Activated naive CD4-positive, alpha-beta T cell treated with anti-CD3 and anti-CD28 coated beads, Interleukin-2, amount 50 U/mL, for 16 hours (primary cell): ENCODE results near the gene ANKRD11.
"Not testable (repeated sequence)": the region's sequence is repeated elsewhere in the genome, so short reads cannot be mapped to it uniquely, and the experiment has no call there.

Experiments used
- DNase-seq: peaks from one replicate; pipeline ENCODE4 v3.0.0-alpha.2; 2020

ANKRD11 gene

DNA sequence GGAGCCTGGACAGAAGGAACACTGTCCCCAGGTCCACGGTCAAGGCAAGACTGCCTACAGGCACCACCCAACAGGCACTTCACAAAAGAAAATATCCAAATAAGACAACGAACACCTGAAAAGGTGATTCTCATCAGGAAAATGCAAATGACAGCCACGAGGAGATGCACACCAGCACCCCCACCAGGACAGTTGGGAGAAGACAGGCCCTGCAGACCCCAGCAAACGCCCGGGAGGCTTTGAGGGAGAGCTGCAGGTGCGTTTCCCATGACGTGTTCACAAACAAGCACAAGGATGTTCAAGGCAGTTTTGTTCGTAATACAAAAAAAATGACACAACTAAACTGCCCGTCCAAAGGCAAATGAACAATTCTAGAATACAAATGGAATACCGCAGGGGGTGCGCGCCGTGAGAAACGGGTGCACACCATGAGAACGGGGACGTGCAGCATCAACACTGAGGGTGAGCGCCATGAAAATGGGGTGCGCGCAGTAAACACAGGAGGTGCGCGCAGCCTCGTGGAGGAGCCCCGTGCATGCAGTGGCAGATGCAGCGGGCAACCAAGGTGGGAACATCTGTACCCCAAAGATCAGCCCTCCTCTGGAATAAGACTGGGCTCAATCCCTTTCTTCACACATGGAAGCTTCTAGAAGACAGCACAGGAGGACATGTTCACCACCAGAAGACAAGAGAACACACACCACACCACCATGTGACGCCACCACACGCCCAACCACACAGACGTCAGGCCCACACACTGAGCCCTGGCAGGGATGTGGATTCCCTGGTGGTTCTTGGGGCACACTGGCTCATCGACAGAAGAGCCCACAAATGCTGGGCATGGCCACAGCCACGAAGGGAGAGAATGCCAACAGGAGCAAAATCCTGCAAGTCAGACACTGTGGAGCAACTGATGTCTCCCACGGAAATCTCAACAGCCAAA lies 181.7 kb downstream of the ANKRD11 start:
- peak; percentile 44 for DNase-seq

DNA sequence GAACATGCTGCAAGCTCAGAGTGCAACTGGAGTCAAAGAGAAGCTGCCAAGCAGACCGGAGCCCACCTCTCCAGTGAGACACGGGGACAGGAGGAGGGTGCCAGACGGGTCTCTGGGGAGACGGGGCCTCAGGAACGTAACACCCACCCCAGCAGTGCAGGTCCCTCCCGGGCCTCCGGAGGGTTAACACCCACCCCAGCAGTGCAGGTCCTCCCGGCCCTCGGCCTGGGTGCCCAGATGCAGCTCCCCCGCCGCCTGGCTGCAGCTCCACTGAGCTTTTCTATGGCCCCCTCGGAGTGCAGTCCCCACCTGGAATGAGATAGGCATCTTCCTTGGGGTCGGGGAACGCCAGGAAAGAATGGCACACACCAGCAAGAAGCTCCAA lies 182.9 kb downstream of the ANKRD11 start:
- no peak for DNase-seq

DNA sequence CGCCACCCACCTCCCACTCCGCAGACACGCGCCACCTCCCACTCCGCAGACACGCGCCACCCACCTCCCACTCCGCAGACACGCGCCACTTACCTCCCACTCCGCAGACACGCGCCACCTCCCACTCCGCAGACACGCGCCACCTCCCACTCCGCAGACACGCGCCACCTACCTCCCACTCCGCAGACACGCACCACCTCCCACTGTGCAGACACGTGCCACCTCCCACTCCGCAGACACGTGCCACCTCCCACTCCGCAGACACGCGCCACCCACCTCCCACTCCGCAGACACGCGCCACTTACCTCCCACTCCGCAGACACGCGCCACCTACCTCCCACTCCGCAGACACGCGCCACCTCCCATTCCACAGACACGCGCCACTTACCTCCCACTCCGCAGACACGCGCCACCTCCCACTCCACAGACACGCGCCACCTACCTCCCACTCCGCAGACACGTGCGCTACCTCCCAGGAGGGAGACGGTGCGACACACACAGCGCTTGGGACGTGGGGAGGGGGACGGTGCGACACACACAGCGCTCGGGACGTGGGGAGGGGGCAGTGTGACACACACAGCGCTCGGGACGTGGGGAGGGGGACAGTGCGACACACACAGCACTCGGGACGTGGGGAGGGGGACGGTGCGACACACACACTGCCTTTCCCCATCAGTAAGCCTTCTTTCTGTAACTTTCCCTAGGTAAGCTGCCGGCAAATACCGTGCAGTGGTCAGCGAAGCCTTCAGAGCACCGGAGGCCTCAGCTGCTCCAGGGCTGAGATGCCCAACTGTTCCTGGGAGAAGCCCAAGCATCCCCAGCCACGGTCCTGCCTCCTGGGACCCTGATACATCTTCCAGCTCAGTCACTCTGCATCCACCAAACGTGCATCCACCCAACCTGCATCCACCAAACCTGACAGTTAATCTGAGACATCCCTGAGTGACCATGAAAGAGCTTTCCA lies 183.6 kb downstream of the ANKRD11 start:
- DNase-seq: not testable (repeated sequence)

DNA sequence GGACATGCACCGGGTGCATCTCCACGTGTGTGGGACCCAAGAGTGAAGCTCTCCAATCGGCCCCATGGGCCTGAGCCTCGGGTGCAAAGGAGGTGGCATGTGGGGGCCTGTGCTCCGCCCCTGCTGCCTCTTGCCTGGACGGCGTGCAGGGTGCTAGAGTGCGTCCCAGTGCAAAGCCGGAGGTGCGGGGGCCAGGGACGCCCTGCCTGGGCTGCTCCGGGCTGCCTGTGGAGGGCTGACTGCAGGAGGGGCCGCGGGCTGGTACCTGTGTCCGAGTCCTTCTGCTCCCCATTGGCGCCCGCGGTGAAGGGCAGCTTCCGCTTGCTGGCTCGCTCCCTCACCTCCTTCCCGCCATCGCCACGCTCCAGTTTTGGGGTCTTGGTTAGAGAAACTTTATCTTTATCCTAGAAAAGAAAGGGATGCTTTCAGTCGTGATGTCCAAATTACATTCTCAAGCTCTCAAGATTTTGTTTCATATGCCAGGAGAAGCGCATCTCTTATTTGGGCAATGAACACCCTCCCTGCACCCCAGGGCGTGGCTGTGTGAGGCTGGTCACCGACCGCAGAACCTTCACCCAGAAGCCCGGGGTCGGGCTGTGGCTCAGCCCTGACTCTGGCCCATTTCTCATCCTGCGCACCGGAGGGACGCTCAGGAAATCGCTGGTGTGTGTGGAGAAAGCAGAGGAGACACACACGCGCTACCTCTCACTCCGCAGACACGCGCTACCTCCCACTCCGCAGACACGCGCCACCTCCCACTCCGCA lies 185.2 kb downstream of the ANKRD11 start:
- DNase-seq: no peak

DNA sequence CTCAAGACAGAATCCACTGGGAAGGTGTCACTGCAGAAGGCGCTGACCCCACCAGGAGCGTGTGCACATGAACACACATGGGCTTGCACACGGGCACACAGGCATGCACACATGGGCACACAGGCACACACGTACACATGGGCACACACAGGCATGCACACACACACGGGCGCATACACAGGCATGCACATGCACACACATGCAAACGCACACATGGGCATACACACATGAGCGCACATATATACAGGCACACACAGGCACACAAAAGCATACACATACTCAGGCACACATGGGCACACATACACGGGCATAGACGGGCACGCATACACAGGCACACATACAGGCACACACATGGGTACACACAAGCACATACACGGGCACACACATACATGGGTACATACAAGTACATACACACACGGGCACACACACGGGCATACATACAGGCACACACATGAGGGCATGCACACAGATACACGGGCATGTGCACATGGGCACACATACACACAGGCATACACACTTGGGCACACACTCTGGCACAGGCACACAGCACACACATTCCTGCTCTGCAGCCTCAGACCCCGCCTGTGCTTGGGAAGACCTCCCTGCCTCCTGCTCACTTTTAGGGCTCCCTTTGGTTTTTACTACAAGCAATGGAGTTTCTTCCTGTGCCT lies 186.0 kb downstream of the ANKRD11 start:
- DNase-seq: no peak

DNA sequence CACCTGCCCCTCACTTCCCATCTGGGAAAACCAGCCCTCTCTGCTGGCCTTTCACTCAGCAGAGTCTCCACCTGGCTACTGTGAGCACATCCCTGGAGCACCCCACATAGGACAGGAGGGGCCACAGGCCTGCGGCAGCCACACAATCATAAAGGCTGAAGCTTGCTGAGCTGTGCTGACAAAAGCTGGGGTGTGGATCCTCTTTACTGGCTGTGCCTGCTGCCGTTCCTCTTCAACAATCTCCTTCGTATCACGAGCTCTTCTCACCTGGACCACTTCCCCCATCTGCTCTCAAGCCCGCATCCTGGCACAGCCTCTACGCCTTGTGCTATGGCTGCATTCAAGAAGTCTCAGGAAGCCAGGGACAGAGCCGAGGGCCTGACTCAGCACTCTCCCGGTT lies 186.7 kb downstream of the ANKRD11 start:
- DNase-seq: no peak

DNA sequence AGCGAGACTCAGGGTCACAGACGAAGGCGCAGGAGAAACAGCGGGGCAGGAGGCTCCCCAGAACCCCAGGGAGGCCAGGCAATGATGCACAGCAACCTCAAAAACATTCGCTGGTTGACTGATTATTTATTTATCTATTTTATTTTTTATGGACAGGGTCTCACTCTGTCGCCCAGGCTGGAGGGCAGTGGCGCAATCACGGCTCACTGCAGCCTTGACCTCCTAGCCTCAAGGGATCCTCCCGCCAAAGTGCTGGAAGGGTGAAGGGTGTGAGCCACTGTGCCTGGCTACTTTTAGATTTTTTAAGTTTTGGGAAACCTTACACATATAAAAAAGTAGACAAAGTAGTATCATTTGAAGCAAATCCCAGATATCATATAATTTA lies 189.4 kb downstream of the ANKRD11 start:
- DNase-seq: no peak

DNA sequence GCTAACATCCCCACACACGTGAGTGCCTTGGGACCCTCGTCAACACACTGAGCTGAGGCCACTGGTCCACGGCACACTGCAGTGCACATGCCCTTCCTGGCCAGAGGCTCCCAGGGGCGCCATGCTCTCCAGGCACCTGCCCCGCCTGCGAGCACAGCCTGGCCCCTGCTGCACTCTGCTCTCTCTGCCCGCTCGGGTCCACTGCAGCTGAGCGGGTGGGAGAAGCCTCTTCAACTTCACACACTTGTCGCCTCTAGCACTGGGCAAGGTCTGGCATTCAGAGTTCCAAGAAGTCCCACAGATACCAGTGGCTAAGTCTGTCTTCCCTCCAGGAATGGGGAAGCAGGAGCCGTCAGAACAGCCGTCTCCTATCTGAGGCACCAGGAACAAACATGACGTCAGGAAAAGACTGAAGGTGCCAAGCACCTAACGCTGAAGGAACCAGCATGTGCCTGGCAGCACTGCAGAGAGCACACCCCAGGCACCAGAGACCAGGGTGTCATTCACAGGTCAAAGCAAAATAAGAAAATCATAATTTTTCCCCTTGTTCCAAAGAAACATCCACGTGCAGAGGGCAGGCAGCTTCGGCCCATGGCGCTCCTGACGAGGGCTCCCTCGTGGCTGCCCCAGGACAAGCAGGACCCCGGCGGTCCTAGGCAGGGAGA lies 189.9 kb downstream of the ANKRD11 start:
- no peak for DNase-seq

DNA sequence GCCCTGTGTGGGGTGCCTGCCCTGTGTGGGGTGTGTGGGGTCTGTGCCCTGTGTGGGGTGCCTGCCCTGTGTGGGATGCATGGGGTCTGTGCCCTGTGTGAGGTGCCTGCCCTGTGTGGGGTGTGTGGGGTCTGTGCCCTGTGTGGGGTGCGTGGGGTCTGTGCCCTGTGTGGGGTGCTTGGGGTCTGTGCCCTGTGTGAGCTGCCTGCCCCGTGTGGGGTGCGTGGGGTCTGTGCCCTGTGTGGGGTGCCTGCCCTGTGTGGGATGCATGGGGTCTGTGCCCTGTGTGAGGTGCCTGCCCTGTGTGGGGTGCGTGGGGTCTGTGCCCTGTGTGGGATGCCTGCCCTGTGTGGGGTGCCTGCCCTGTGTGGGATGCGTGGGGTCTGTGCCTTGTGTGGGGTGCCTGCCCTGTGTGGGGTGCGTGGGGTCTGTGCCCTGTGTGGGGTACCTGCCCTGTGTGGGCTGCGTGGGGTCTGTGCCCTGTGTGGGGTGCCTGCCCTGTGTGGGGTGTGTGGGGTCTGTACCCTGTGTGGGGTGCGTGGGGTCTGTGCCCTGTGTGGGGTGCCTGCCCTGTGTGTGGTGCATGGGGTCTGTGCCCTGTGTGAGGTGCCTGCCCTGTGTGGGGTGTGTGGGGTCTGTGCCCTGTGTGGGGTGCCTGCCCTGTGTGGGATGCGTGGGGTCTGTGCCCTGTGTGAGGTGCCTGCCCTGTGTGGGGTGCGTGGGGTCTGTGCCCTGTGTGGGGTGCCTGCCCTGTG lies 190.8 kb downstream of the ANKRD11 start:
- not testable (repeated sequence) for DNase-seq

DNA sequence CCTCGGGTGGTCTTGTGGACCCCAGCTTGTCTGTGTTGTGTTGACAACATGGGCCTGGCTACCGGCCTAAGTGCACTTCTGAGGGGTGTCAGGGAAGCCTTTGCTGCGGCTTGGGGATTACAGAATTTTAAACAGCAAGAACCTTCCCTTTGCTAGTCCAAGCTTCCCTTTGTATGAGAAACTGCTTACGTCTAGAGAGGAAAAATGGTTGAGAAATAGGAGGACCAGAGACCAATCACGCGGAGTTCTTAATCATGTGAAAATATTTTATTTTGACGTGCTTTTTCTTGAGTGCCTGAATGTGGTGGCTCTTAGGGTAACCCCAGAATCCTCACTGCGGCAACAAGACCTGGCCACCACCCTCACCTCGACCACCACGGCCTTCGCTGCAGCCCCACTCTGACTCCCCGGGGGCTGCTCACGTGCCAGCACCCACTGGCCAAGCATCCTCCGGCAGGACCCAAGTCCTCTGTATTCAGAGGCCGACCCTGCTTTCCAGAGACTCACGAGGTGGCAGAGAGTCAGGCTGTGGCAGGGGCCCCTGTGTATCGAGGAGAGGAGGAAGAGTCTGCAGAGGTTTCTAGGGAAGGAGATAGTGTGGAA lies 191.6 kb downstream of the ANKRD11 start:
- no peak for DNase-seq

DNA sequence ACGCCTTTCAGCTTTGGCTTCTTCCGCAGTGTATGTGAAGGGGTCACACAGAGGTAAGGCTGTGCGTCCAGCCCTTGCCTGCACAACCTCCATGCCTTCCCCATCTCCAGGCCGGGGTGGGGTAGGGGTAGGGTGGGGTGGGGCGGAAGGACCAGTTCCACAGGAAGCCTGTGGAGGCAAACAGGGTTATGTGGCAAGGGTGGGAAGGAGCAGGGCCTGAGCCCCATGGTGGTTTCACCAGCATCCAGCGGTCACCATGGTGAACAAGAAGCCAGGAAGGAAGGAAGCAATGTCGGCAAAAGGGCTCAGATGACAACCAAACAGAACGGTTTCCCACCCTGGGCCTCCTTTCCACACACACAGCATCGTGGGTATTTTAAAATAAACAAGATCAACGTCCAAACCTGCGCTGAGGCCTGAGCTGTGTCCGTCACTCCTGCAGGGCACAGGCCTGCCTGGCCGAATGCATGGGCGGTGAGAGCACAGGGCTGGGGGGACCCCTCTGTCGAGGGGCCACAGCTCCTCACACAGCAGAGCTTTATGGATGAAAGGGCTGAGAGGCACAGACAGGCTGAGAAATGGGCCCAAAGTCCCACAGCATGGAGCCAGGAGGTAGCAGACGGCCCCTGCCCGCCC lies 192.3 kb downstream of the ANKRD11 start:
- no peak for DNase-seq

DNA sequence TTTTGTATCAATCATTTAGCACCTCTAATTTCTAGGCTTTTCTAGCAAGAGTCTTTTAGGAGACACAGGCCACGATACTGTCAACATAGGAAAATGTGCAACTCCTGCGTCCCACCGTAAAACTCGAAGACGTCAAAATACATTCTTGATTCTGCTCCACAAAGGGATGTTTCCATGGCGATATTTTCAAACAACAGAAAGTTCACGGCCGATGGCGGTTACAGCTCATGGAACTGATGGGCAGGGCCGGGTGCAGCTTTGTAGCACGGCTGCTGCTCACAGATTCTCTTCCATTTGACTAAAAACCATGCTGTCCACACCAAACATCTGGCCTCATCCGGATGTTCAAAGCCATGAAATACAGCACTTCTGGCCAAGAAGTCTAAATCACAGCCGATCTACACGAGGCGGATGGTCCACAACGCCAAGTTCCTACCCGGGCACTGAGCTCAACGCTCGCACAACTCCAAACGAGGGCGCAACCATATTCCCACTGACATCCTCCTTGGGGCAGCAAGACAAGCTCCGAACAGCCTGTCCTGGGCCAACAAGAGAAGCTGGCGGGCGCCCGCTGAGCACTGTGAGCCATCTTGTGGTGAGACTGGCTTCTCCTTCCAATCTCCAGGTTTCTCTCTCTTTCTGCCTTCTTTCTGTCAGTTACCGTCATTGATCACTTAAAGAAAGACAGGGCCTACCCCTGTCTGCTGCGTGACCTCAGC lies 193.0 kb downstream of the ANKRD11 start:
- DNase-seq: no peak

DNA sequence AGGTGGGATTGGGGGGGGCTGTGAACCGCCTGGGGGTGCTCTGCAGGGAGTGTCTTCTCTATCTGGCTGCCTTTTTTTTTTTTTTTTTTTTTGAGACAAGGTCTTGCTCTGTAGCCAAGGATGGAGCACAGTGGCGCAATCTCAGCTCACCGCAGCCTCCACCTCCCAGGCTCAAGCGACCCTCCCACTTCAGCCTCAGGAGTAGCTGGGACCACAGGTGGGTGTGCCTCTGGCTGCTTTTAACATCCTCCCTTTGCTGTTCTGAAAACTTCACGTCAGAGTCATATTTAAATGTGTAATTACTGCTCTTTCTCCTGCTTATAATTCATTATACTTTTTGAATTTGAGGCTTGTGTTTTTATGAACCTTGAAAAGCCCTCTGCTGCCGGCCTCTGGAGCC lies 194.4 kb downstream of the ANKRD11 start:
- no peak for DNase-seq

DNA sequence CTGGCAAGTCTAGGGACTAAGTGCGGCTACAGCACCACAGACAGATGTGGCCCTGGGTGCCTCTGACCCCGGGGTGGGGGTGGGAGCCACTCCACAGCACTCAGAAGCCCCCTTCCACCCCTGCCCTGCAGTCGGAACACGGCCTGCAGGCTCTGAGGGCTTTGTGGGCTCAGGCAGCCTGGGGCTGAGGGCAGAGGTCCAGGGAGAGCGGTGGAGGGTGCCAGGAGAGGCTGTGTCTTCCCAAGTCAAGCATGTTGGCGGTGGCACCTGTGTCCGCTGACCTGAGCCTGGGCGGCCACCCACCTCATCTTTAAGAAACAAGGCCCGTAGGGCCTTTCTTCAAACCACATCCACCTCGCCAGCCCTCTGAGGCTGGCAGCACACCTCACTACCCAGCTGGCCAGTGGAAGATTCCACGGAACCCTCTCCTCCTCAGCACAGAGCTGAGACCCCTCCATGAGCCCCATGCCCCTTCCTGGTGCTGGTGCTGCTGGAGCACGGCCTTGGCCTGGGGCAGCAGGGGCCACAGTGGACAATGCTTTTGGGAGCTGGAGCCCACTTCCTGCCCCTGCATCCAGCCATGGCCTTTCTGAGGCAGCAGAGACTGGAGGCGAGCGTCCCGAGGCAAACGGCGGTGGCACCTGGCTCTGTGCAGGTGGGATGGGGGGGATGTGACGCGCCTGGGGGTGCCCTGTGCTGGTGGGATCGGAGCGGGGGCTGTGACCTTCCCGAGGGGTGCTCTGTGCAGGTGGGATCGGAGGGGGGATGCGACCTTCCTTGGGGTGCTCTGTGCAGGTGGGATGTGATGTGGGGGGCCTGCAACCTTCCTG lies 195.1 kb downstream of the ANKRD11 start:
- no peak for DNase-seq

DNA sequence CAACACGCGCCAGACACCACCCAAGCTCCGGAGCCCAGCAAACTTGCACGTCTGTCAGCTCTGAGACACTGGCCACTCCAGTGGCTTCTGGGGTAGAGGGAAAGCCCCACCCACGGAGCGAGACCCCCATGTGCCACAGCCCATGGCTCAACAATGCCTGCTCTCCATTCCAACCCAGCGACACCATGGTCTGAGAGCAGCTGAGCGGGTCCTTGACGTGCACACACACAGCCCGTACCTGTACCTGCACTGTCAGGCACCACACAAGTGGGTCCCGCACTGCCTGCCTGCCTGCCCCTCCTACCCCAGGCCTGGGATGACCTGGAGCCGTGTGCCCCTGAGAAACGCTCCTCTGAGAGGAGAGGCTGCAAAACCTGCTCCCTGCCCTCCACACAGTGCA lies 195.9 kb downstream of the ANKRD11 start:
- DNase-seq: no peak

DNA sequence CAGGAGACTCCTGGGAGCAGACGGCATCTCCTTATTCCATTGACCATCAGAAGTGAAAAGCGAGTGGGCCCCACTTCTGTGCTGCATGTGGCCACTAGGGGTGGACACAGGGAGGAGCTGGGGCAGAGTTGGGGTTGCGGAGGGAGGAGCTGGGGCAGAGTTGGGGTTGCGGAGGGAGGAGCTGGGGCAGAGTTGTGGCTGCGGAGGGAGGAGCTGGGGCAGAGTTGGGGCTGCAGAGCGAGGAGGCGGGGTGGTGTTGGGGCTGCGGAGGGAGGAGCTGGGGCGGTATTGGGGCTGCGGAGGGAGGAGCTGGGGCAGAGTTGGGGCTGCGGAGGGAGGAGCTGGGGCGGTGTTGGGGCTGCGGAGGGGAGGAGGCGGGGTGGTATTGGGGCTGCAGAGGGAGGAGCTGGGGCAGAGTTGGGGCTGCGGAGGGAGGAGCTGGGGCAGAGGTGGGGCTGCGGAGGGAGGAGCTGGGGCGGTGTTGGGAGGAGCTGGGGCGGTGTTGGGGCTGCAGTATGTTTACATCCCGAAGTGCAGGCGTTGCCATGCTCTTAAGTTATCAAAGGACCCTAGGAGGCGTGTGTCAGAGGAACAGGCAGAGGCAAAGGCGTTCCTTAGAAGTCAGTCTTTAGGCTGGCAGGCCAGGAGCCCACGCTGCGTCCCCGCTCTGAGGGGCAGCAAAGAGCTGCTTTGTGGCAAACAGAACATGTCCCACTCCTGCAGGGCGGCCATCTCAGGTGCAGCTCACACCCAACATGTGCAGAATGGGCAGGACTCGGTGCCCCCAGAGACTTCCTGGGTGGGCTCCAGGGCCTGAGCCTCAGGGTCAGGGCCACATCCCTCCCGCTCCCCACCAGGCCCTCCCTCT lies 196.9 kb downstream of the ANKRD11 start:
- no peak for DNase-seq

DNA sequence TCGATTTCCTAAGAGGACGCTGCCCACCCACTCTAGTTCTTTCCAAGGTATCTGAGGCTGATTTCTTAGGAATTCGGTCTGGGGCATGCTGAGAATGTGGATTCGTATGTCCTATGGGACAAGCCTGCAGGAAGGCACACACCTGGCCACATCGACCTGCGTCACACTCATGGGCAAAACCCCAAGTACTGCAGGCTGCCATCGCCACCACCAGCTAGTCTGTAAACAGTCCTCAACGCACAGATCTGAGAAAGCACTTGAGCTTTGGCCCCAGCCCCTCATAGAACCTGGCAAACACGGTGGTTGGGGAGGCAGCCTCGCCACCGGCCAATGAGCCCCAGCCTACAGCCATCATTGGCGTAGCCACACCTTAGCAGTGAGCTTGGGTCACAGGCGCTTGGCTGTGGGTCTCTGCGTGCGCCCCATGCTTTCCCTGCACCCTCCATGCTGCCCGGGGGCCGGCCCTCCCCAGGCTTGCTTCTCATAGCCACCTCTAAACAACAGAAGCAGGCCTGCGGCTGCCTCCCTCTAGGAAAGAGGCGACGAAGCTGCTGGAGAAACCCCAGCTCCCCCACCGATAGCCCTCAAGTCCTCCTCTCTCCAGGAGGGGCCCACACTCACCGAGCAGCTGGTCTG lies 197.8 kb downstream of the ANKRD11 start:
- DNase-seq: no peak
